ENCODE measurements around the gene KNL1.
"Not testable (repeated sequence)": the region's sequence is repeated elsewhere in the genome, so short reads cannot be mapped to it uniquely, and the experiment has no call there.

The KNL1 gene

DNA sequence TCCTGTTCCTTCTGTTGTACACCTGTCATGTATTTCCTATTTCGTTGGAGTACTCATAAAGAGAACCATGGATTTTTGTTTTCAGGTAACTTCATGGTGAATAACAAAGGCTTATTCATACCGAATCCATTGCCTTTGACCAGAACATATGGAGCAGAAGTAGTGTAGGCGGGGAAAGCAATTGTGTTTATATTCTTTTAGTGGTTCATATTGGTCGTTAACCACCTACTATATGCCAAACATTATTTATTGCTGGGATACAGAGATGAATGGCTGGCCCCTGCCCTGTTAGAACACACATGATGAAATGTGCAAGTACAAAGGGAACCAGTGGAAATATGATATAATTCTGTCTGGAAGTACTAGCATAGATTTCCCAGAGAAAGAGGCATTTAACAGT is 15.2 kb upstream of the KNL1 start:
- no peak for TF ChIP-seq EZH2 (IDR thresholded peaks at IDR 0.05; ENCODE audit: borderline replicate concordance, low read length)

GRCh38 chr15:40581796-40582195 is 12.3 kb upstream of the KNL1 start:
- not testable (repeated sequence) for H3K9me2 ChIP-seq (ENCODE audit: low read depth, low read length); H3K4me3 ChIP-seq (ENCODE audit: low read depth, low read length, poor library complexity, severe bottlenecking); H3K9ac ChIP-seq (ENCODE audit: low read length); H3F3A ChIP-seq (ENCODE audit: insufficient read depth, low read length); H3K36me3 ChIP-seq (ENCODE audit: insufficient read depth, low read length); H3K4me2 ChIP-seq (ENCODE audit: low read length); H3K27me3 ChIP-seq (ENCODE audit: insufficient read depth, low read length); H2AFZ ChIP-seq (ENCODE audit: low read length); H3K9me3 ChIP-seq (ENCODE audit: low read length); H3K79me2 ChIP-seq (ENCODE audit: insufficient read depth, low read length); H3K27ac ChIP-seq (ENCODE audit: low read depth, low read length, poor library complexity, severe bottlenecking); H3K4me1 ChIP-seq (ENCODE audit: insufficient read depth, low read length, severe bottlenecking); H4K20me1 ChIP-seq (ENCODE audit: insufficient read depth, low read length)

More for the DNA sequence above, 15.2 kb upstream of the KNL1 start:
- no peak overlapping the region for H3K4me3 ChIP-seq (ENCODE audit: low read depth, low read length, poor library complexity, severe bottlenecking)
- no peaks in the 10 kb centered on the region; the same call in 1 of the 2 replicates for H3F3A ChIP-seq (ENCODE audit: insufficient read depth, low read length)
- no peak overlapping the region for H3K9ac ChIP-seq (ENCODE audit: low read length)
- 0 out of 2 replicates have a peak, but pooled peaks cover 2% of the 10 kb centered on the region for H3K9me3 ChIP-seq (ENCODE audit: low read length)
- no peaks in the 10 kb centered on the region for H3K4me1 ChIP-seq (ENCODE audit: insufficient read depth, low read length, severe bottlenecking)
- no peak overlapping the region for H3K27ac ChIP-seq (ENCODE audit: low read depth, low read length, poor library complexity, severe bottlenecking)
- no peaks in the 10 kb centered on the region for H3K9me2 ChIP-seq (ENCODE audit: low read depth, low read length)
- H2AFZ ChIP-seq (ENCODE audit: low read length), result no peak overlapping the region
- no peaks in the 10 kb centered on the region for H4K20me1 ChIP-seq (ENCODE audit: insufficient read depth, low read length)
- peaks cover 16% of the 10 kb centered on the region for H3K36me3 ChIP-seq (ENCODE audit: insufficient read depth, low read length)
- H3K27me3 ChIP-seq (ENCODE audit: insufficient read depth, low read length), result no peaks in the 10 kb centered on the region
- H3K4me2 ChIP-seq (ENCODE audit: low read length), result no peak overlapping the region
- no peaks in the 10 kb centered on the region for H3K79me2 ChIP-seq (ENCODE audit: insufficient read depth, low read length)

DNA sequence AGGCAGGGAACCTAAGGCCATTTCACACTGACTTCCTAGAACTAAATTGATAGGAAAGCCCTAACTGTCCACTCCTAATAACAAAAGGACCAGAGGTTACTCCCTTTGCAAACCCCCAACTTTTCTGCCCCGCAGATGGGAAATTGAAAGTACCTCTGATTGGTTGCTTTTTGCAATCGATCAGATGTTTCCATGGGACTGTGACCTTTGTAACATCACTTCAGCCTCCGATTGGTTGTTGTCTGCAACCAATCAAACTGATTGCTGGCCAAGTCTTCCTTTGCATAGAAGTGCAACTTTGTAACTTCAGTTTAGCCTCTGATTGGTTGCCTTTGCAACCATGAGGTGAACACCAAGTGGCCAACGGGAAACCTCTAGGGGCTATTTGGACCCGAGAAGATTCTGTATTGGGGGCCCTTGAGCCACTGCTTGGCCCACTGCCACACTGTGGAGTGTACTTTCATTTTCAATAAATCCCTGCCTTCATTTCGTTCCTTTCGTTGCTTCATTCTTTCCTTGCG is 11.3 kb upstream of the KNL1 start:
- TF ChIP-seq EZH2 (IDR thresholded peaks at IDR 0.05; ENCODE audit: borderline replicate concordance, low read length), result no peak
- H3K27me3 ChIP-seq (ENCODE audit: insufficient read depth, low read length), result no peaks in the 10 kb centered on the region
- 0 out of 2 replicates have a peak, but pooled peaks cover 2% of the 10 kb centered on the region for H3K9me3 ChIP-seq (ENCODE audit: low read length)
- H3K4me1 ChIP-seq (ENCODE audit: insufficient read depth, low read length, severe bottlenecking), result no peaks in the 10 kb centered on the region
- H3K79me2 ChIP-seq (ENCODE audit: insufficient read depth, low read length), result no peaks in the 10 kb centered on the region
- H3K4me2 ChIP-seq (ENCODE audit: low read length), result no peak overlapping the region
- H3K4me3 ChIP-seq (ENCODE audit: low read depth, low read length, poor library complexity, severe bottlenecking), result no peak overlapping the region
- no peaks in the 10 kb centered on the region for H4K20me1 ChIP-seq (ENCODE audit: insufficient read depth, low read length)
- H3F3A ChIP-seq (ENCODE audit: insufficient read depth, low read length), result no peaks in the 10 kb centered on the region
- H3K9ac ChIP-seq (ENCODE audit: low read length), result no peak overlapping the region
- no peaks in the 10 kb centered on the region for H3K36me3 ChIP-seq (ENCODE audit: insufficient read depth, low read length)
- no peak overlapping the region for H2AFZ ChIP-seq (ENCODE audit: low read length)
- H3K9me2 ChIP-seq (ENCODE audit: low read depth, low read length), result no peaks in the 10 kb centered on the region
- H3K27ac ChIP-seq (ENCODE audit: low read depth, low read length, poor library complexity, severe bottlenecking), result no peak overlapping the region

GRCh38 chr15:40584191-40584590 is 9.9 kb upstream of the KNL1 start:
- H3K36me3 ChIP-seq (ENCODE audit: insufficient read depth, low read length), result no peaks in the 10 kb centered on the region
- H3F3A ChIP-seq (ENCODE audit: insufficient read depth, low read length), result no peaks in the 10 kb centered on the region
- TF ChIP-seq EZH2 (IDR thresholded peaks at IDR 0.05; ENCODE audit: borderline replicate concordance, low read length), result no peak
- TF ChIP-seq, protein P1, sequence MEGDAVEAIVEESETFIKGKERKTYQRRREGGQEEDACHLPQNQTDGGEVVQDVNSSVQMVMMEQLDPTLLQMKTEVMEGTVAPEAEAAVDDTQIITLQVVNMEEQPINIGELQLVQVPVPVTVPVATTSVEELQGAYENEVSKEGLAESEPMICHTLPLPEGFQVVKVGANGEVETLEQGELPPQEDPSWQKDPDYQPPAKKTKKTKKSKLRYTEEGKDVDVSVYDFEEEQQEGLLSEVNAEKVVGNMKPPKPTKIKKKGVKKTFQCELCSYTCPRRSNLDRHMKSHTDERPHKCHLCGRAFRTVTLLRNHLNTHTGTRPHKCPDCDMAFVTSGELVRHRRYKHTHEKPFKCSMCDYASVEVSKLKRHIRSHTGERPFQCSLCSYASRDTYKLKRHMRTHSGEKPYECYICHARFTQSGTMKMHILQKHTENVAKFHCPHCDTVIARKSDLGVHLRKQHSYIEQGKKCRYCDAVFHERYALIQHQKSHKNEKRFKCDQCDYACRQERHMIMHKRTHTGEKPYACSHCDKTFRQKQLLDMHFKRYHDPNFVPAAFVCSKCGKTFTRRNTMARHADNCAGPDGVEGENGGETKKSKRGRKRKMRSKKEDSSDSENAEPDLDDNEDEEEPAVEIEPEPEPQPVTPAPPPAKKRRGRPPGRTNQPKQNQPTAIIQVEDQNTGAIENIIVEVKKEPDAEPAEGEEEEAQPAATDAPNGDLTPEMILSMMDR (IDR thresholded peaks at IDR 0.05; ENCODE audit: low read length), result no peak
- H3K9ac ChIP-seq (ENCODE audit: low read length), result no peak overlapping the region
- 0 out of 2 replicates have a peak, but pooled peaks cover 2% of the 10 kb centered on the region for H3K9me3 ChIP-seq (ENCODE audit: low read length)
- no peak overlapping the region for H2AFZ ChIP-seq (ENCODE audit: low read length)
- H3K4me3 ChIP-seq (ENCODE audit: low read depth, low read length, poor library complexity, severe bottlenecking), result no peak overlapping the region
- H3K27ac ChIP-seq (ENCODE audit: low read depth, low read length, poor library complexity, severe bottlenecking), result no peak overlapping the region
- no peaks in the 10 kb centered on the region for H4K20me1 ChIP-seq (ENCODE audit: insufficient read depth, low read length)
- H3K4me2 ChIP-seq (ENCODE audit: low read length), result no peak overlapping the region
- H3K4me1 ChIP-seq (ENCODE audit: insufficient read depth, low read length, severe bottlenecking), result no peaks in the 10 kb centered on the region
- H3K9me2 ChIP-seq (ENCODE audit: low read depth, low read length), result no peaks in the 10 kb centered on the region
- H3K27me3 ChIP-seq (ENCODE audit: insufficient read depth, low read length), result no peaks in the 10 kb centered on the region
- H3K79me2 ChIP-seq (ENCODE audit: insufficient read depth, low read length), result no peaks in the 10 kb centered on the region
